GM23338 (cell line): Measurements from ENCODE around the gene PTPRJ. TPM values are rescaled to one million over a fixed set of nuclear protein-coding genes. Genes with fewer than 3 reads are reported as not detected.

ENCODE experiments used
- ATAC-seq: fragments of 200-7000 bp; cut with Tn5 transposase; 3 replicates; pipeline ENCODE4 v1.9.1; 2020
- DNase-seq: peaks from one replicate; pipeline ENCODE4 v3.0.0-alpha.2; 2015; ENCODE audit warnings: low spot score
- H2AFZ ChIP-seq: fragments of 200-600 bp; sonication (generic); 2 replicates; pipeline ENCODE4 v1.8.0; 2016; ENCODE audit warnings: antibody characterized with exemption, mild to moderate bottlenecking, moderate library complexity
- H3F3A ChIP-seq: fragments of 200-600 bp; sonication (generic); replicated peaks from 2 replicates; pipeline ENCODE4 v1.8.0; 2017; ENCODE audit warnings: antibody characterized with exemption, mixed run types, low read depth
- H3K27ac ChIP-seq: fragments of 200-600 bp; sonication (generic); 2 replicates; pipeline ENCODE4 v1.6.1; 2016; ENCODE audit warnings: low read depth
- H3K27me3 ChIP-seq: fragments of 200-600 bp; sonication (generic); 2 replicates; pipeline ENCODE4 v1.8.0; 2016; ENCODE audit warnings: mild to moderate bottlenecking, mixed run types, moderate library complexity; ENCODE audit not compliant: insufficient read depth
- H3K36me3 ChIP-seq: fragments of 200-600 bp; sonication (generic); 2 replicates; pipeline ENCODE4 v1.8.0; 2016; ENCODE audit warnings: mild to moderate bottlenecking; ENCODE audit not compliant: insufficient read depth
- H3K4me1 ChIP-seq: fragments of 200-600 bp; sonication (generic); 2 replicates; pipeline ENCODE4 v1.8.0; 2016; ENCODE audit warnings: mild to moderate bottlenecking, moderate library complexity; ENCODE audit not compliant: insufficient read depth
- H3K4me2 ChIP-seq: fragments of 200-600 bp; sonication (generic); 2 replicates; pipeline ENCODE4 v1.7.1; 2017; ENCODE audit warnings: mixed run types
- H3K4me3 ChIP-seq: fragments of 200-600 bp; sonication (generic); 2 replicates; pipeline ENCODE4 v1.6.1; 2016; ENCODE audit warnings: mixed run types
- H3K79me2 ChIP-seq: fragments of 200-600 bp; sonication (generic); replicated peaks from 2 replicates; pipeline ENCODE4 v1.8.0; 2017; ENCODE audit warnings: mild to moderate bottlenecking; ENCODE audit not compliant: insufficient read depth
- H3K9me2 ChIP-seq: fragments of 200-600 bp; sonication (generic); 2 replicates; pipeline ENCODE4 v1.8.0; 2017; ENCODE audit not compliant: insufficient read depth
- H4K20me1 ChIP-seq: fragments of 200-600 bp; sonication (generic); replicated peaks from 2 replicates; pipeline ENCODE4 v1.8.0; 2017; ENCODE audit warnings: mild to moderate bottlenecking; ENCODE audit not compliant: insufficient read depth
- H3K27ac Mint-ChIP-seq: 2 replicates; pipeline ENCODE4 v1.8.0; 2020; ENCODE audit warnings: inconsistent platforms, mild to moderate bottlenecking, moderate library complexity, mixed read lengths
- H3K27me3 Mint-ChIP-seq: 3 replicates; pipeline ENCODE4 v1.8.0; 2022; ENCODE audit warnings: low read depth, mild to moderate bottlenecking, moderate library complexity, mixed read lengths, inconsistent platforms; ENCODE audit not compliant: insufficient read depth, poor library complexity
- H3K36me3 Mint-ChIP-seq: 3 replicates; pipeline ENCODE4 v1.8.0; 2021; ENCODE audit warnings: low read depth, mild to moderate bottlenecking, inconsistent platforms, moderate library complexity, mixed read lengths
- H3K4me1 Mint-ChIP-seq: 3 replicates; pipeline ENCODE4 v1.8.0; 2020; ENCODE audit warnings: mild to moderate bottlenecking, inconsistent platforms, mixed read lengths
- H3K4me3 Mint-ChIP-seq: 3 replicates; pipeline ENCODE4 v1.8.0; 2021; ENCODE audit warnings: moderate library complexity, mild to moderate bottlenecking, inconsistent platforms, mixed read lengths
- H3K9me3 Mint-ChIP-seq: 3 replicates; pipeline ENCODE4 v1.8.0; 2020; ENCODE audit warnings: moderate library complexity, mild to moderate bottlenecking, inconsistent platforms, mixed read lengths
- CREB1 ChIP-seq: fragments of 250-450 bp; sonication (Bioruptor Pico); IDR thresholded peaks from 2 replicates; pipeline ENCODE4 v1.5.0; 2020; ENCODE audit warnings: low read depth, mild to moderate bottlenecking, moderate library complexity
- CTCF ChIP-seq, 2 experiments: fragments of 200-600 bp in 1 of 2; sonication (generic) in 1 of 2; conservative IDR thresholded peaks; 2 replicates each; pipeline versions ENCODE4 v1.5.1 to v1.6.1; 2016 to 2017; ENCODE audit warnings: antibody characterized with exemption in 2 of 2, low read depth in 2 of 2, mild to moderate bottlenecking in 2 of 2, moderate library complexity in 1 of 2
- EZH2 ChIP-seq: fragments of 200-600 bp; sonication (generic); IDR thresholded peaks from one replicate; pipeline ENCODE4 v1.8.0; 2017; ENCODE audit warnings: antibody characterized with exemption, mild to moderate bottlenecking, low read depth; ENCODE audit not compliant: unreplicated experiment
- EZH2phosphoT487 ChIP-seq: fragments of 200-600 bp; sonication (generic); IDR thresholded peaks from one replicate; pipeline ENCODE4 v1.8.1; 2018; ENCODE audit warnings: antibody characterized with exemption; ENCODE audit not compliant: unreplicated experiment
- JUNB ChIP-seq: IDR thresholded peaks from one replicate; pipeline ENCODE4 v1.6.1; 2016; ENCODE audit warnings: antibody characterized with exemption; ENCODE audit not compliant: unreplicated experiment
- polyA plus RNA-seq: library from polyadenylated mRNA; unstranded; fragments of >200 nt; fragmentation: Nextera tagmentation; extraction: Ambion mirVana; gene quantifications from 2 replicates; pipeline ENCODE4 v1.2.1, GENCODE V29; 2016
- total RNA-seq: library from RNA; depleted of rRNA; stranded (reverse); fragments of >200 nt; shearing (Covaris generic); gene quantifications from 2 replicates; pipeline ENCODE4 v1.2.3, GENCODE V29; 2014
- TF ChIP-seq, protein P1 (sequence below): fragments of 250-450 bp; sonication (Bioruptor Pico); IDR thresholded peaks from 2 replicates; pipeline ENCODE4 v1.5.0; 2020; ENCODE audit warnings: mild to moderate bottlenecking, moderate library complexity
- TF ChIP-seq, protein P2 (sequence below): IDR thresholded peaks from 2 replicates; pipeline ENCODE4 v1.6.1; 2016; ENCODE audit warnings: antibody characterized with exemption

PTPRJ gene
- total and polyA plus RNA-seq, 2 experiments from 2014 or later: 4.2 to 16.0 TPM

GRCh38 chr11:48074425-48075181 lies 94.2 kb downstream of the PTPRJ start (continued):
- TF ChIP-seq CTCF (conservative IDR thresholded peaks at IDR 0.05; ENCODE audit: low read depth in 2 of 2) (no peak), EZH2 (no peak), EZH2phosphoT487 (no peak)

DNA sequence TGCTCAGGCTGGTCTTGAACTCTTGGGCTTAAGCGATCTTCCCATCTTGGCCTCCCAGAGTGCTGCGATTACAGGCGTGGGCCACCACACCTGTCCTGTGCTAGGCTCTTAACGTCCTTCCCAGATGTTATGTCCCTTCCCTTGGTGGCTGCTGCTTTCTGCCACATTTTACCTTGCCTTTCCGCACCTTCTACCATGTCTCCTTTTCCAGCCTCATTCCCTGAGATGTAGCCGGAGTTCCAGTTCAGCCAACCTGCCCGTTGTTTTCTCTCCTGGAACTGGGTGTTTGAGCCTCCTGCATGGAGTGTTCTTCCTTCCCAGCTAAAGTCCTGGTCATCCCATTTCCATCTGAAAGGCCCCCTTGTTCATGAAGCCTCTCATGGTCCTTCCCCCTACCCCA lies 95.3 kb downstream of the PTPRJ start:
- Histone ChIP-seq H3K9me2 (0 out of 2 replicates have a peak, but pooled peaks cover 6% of the 10 kb centered on the region), H3K27ac (no peak overlapping the region), H3K27me3 (no peaks in the 10 kb centered on the region), H3F3A (no peaks in the 10 kb centered on the region), H3K4me2 (no peak overlapping the region), H3K4me3 (no peak overlapping the region), H3K36me3 (no peaks in the 10 kb centered on the region), H3K4me1 (no peaks in the 10 kb centered on the region), H2AFZ (no peak overlapping the region), H3K79me2 (no peaks in the 10 kb centered on the region; the same call in 1 of the 2 replicates), H4K20me1 (no peaks in the 10 kb centered on the region; the same call in 1 of the 2 replicates)
- no peaks in the 10 kb centered on the region for H3K9me3 Mint-ChIP-seq
- no peak overlapping the region for H3K4me3 Mint-ChIP-seq
- DNase-seq (no peak), ATAC-seq (no peak)
- peaks cover 13% of the 10 kb centered on the region for H3K4me1 Mint-ChIP-seq
- H3K27me3 Mint-ChIP-seq: peaks cover 8% of the 10 kb centered on the region
- no peak overlapping the region; the same call in 1 of the 2 replicates for H3K27ac Mint-ChIP-seq
- no peak for TF ChIP-seq JUNB
- TF ChIP-seq, protein P1, sequence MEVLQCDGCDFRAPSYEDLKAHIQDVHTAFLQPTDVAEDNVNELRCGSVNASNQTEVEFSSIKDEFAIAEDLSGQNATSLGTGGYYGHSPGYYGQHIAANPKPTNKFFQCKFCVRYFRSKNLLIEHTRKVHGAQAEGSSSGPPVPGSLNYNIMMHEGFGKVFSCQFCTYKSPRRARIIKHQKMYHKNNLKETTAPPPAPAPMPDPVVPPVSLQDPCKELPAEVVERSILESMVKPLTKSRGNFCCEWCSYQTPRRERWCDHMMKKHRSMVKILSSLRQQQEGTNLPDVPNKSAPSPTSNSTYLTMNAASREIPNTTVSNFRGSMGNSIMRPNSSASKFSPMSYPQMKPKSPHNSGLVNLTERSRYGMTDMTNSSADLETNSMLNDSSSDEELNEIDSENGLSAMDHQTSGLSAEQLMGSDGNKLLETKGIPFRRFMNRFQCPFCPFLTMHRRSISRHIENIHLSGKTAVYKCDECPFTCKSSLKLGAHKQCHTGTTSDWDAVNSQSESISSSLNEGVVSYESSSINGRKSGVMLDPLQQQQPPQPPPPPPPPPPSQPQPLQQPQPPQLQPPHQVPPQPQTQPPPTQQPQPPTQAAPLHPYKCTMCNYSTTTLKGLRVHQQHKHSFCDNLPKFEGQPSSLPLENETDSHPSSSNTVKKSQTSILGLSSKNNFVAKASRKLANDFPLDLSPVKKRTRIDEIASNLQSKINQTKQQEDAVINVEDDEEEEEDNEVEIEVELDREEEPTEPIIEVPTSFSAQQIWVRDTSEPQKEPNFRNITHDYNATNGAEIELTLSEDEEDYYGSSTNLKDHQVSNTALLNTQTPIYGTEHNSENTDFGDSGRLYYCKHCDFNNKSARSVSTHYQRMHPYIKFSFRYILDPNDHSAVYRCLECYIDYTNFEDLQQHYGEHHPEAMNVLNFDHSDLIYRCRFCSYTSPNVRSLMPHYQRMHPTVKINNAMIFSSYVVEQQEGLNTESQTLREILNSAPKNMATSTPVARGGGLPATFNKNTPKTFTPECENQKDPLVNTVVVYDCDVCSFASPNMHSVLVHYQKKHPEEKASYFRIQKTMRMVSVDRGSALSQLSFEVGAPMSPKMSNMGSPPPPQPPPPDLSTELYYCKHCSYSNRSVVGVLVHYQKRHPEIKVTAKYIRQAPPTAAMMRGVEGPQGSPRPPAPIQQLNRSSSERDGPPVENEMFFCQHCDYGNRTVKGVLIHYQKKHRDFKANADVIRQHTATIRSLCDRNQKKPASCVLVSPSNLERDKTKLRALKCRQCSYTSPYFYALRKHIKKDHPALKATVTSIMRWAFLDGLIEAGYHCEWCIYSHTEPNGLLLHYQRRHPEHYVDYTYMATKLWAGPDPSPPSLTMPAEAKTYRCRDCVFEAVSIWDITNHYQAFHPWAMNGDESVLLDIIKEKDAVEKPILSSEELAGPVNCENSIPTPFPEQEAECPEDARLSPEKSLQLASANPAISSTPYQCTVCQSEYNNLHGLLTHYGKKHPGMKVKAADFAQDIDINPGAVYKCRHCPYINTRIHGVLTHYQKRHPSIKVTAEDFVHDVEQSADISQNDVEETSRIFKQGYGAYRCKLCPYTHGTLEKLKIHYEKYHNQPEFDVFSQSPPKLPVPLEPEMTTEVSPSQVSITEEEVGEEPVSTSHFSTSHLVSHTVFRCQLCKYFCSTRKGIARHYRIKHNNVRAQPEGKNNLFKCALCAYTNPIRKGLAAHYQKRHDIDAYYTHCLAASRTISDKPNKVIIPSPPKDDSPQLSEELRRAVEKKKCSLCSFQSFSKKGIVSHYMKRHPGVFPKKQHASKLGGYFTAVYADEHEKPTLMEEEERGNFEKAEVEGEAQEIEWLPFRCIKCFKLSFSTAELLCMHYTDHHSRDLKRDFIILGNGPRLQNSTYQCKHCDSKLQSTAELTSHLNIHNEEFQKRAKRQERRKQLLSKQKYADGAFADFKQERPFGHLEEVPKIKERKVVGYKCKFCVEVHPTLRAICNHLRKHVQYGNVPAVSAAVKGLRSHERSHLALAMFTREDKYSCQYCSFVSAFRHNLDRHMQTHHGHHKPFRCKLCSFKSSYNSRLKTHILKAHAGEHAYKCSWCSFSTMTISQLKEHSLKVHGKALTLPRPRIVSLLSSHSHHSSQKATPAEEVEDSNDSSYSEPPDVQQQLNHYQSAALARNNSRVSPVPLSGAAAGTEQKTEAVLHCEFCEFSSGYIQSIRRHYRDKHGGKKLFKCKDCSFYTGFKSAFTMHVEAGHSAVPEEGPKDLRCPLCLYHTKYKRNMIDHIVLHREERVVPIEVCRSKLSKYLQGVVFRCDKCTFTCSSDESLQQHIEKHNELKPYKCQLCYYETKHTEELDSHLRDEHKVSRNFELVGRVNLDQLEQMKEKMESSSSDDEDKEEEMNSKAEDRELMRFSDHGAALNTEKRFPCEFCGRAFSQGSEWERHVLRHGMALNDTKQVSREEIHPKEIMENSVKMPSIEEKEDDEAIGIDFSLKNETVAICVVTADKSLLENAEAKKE (CRISPR knock-in tag): no peak
- no peak for TF ChIP-seq CREB1 (CRISPR knock-in tag)
- TF ChIP-seq, protein P2, sequence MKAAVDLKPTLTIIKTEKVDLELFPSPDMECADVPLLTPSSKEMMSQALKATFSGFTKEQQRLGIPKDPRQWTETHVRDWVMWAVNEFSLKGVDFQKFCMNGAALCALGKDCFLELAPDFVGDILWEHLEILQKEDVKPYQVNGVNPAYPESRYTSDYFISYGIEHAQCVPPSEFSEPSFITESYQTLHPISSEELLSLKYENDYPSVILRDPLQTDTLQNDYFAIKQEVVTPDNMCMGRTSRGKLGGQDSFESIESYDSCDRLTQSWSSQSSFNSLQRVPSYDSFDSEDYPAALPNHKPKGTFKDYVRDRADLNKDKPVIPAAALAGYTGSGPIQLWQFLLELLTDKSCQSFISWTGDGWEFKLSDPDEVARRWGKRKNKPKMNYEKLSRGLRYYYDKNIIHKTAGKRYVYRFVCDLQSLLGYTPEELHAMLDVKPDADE: no peak
- TF ChIP-seq EZH2phosphoT487: no peak
- H3K36me3 Mint-ChIP-seq: no peaks in the 10 kb centered on the region; the same call in 2 of the 3 replicates
